Measurements from ENCODE around the gene RFC2. TPM values are rescaled to one million over a fixed set of nuclear protein-coding genes. Genes with fewer than 3 reads are reported as not detected.

RFC2 gene
- polyA plus RNA-seq, 2 of the 4 experiments (the other 2 are of a cell fraction) = 44.6 to 71.2 TPM

DNA sequence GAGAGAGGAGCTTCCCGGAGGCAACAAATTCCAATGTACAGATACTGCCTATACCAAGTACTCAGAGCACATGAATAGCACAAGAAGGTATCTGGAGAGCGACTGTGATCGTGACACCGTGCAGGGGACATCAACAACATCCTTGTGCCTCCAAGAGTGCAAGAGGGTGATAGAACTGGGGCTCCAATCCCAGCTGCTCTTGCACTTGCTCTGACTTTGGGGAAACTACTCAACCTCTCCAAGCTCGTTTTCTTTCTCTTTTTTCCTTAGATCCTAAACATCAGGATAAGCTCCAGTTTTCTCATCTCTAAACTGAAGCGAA lies 12.1 kb downstream of the RFC2 start:
- Histone ChIP-seq H3K4me3 (no peak overlapping the region), H3K9me3 (no peaks in the 10 kb centered on the region), H3K27ac (no peak overlapping the region), H3K4me1 (no peaks in the 10 kb centered on the region), H3K4me2 (no peak overlapping the region)
- CTCF ChIA-PET = interaction anchor here (1.5 to 4.7 kb wide), 4 partner anchors 9 to 159 kb away, joined by 5 to 23 read pairs (median 10); no protein-coding TSS in a partner anchor
- no peak for TF ChIP-seq ZFP36 (IDR thresholded peaks at IDR 0.05; ENCODE audit: borderline replicate concordance, partially characterized antibody)
- TF ChIP-seq ZSCAN20 (CRISPR knock-in tag; IDR thresholded peaks at IDR 0.05) = no peak
- TF ChIP-seq SREBF2 (IDR thresholded peaks at IDR 0.05) = no peak
- TF ChIP-seq, protein P1, sequence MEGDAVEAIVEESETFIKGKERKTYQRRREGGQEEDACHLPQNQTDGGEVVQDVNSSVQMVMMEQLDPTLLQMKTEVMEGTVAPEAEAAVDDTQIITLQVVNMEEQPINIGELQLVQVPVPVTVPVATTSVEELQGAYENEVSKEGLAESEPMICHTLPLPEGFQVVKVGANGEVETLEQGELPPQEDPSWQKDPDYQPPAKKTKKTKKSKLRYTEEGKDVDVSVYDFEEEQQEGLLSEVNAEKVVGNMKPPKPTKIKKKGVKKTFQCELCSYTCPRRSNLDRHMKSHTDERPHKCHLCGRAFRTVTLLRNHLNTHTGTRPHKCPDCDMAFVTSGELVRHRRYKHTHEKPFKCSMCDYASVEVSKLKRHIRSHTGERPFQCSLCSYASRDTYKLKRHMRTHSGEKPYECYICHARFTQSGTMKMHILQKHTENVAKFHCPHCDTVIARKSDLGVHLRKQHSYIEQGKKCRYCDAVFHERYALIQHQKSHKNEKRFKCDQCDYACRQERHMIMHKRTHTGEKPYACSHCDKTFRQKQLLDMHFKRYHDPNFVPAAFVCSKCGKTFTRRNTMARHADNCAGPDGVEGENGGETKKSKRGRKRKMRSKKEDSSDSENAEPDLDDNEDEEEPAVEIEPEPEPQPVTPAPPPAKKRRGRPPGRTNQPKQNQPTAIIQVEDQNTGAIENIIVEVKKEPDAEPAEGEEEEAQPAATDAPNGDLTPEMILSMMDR (IDR thresholded peaks at IDR 0.05) = no peak
- no peak for TF ChIP-seq ELK1 (IDR thresholded peaks at IDR 0.05; ENCODE audit: low read depth, low read length)
- no peak for TF ChIP-seq ESRRA (IDR thresholded peaks at IDR 0.05; ENCODE audit: borderline replicate concordance, low read length)
- TF ChIP-seq CBX8 (IDR thresholded peaks at IDR 0.05) = no peak
- TF ChIP-seq E2F6 (IDR thresholded peaks at IDR 0.05; ENCODE audit: borderline replicate concordance, low read depth) = no peak
- no peak for TF ChIP-seq BHLHE40 (IDR thresholded peaks at IDR 0.05; ENCODE audit: low read depth, low read length)
- TF ChIP-seq RCOR1 (IDR thresholded peaks at IDR 0.05; ENCODE audit: low read depth, low read length) = no peak
- no peak for TF ChIP-seq HDAC2 (IDR thresholded peaks at IDR 0.05)
- no peak for DNase-seq (ENCODE audit: low read depth in 1 of 2, low spot score in 1 of 2)
- 90% methylated on average over 6 of the region's 6 CpGs for WGBS (ENCODE audit: missing lambda C conversion rate)
- ATAC-seq = no peak
- no peak for FAIRE-seq
- POLR2A ChIA-PET = no interaction called here

GRCh38 chr7:74240482-74240881 lies 13.7 kb downstream of the RFC2 start:
- Histone ChIP-seq H3K4me2 (no peak overlapping the region), H3K4me3 (no peak overlapping the region), H3K27ac (no peak overlapping the region), H3K9me3 (no peaks in the 10 kb centered on the region), H3K4me1 (no peaks in the 10 kb centered on the region)
- DNase-seq (ENCODE audit: low read depth in 1 of 2, low spot score in 1 of 2) (no peak), ATAC-seq (no peak), FAIRE-seq (no peak)
- ChIA-PET POLR2A (no interaction called here), CTCF (interaction anchor here (0.7 to 4.7 kb wide), 4 partner anchors 10 to 161 kb away, joined by 3 to 23 read pairs (median 9); no protein-coding TSS in a partner anchor)
- TF ChIP-seq PHF8 (IDR thresholded peaks at IDR 0.05; ENCODE audit: borderline replicate concordance, low read depth) (no peak), RFX5 (IDR thresholded peaks at IDR 0.05) (no peak), TFCP2L1 (CRISPR knock-in tag; IDR thresholded peaks at IDR 0.05) (no peak), KDM1A (IDR thresholded peaks at IDR 0.05; ENCODE audit: low read depth) (no peak), TP53 (CRISPR knock-in tag; IDR thresholded peaks at IDR 0.05) (no peak), SMC3 (IDR thresholded peaks at IDR 0.05) (no peak), SREBF2 (IDR thresholded peaks at IDR 0.05) (no peak), KDM5A (IDR thresholded peaks at IDR 0.05) (no peak), POLR2AphosphoS2 (conservative IDR thresholded peaks at IDR 0.05; ENCODE audit: low read length) (no peak)
- 80% methylated on average over 4 of the region's 4 CpGs for WGBS (ENCODE audit: missing lambda C conversion rate)

DNA sequence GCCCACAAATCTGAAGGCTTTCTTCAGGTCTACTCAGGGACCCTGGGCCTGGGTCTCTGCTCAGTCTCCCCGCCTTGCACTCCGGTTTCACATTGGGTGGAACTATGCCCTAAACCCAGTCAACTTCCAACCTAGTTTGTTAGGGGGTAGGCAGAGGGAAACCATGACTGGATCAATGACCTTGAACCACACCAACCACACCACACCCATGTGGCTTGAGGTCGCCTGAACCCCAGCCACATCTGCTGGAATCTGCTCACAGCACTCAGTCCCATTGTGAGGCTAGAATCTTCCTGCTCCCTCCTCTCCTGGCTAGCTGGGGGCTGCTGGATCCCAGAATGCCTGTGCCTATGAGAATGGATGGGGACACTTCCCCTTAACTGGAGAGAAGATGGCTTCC lies 17.9 kb downstream of the RFC2 start:
- no peak for ATAC-seq

More for the DNA sequence above, 17.9 kb downstream of the RFC2 start:
- no peaks in the 10 kb centered on the region for H3K9me3 ChIP-seq
- WGBS (ENCODE audit: missing lambda C conversion rate) = 100% methylated on average over 3 of the region's 3 CpGs
- no peak for DNase-seq (ENCODE audit: low read depth in 1 of 2, low spot score in 1 of 2)
- no peak for FAIRE-seq
- CTCF ChIA-PET = interaction anchor here (0.8 to 1.7 kb wide), 3 partner anchors 9 to 165 kb away, joined by 3 to 6 read pairs (median 3); no protein-coding TSS in a partner anchor
- no peak overlapping the region for H3K27ac ChIP-seq
- POLR2A ChIA-PET = no interaction called here
- TF ChIP-seq FOSB (CRISPR knock-in tag; IDR thresholded peaks at IDR 0.05) (no peak), ZFP36 (IDR thresholded peaks at IDR 0.05; ENCODE audit: borderline replicate concordance, partially characterized antibody) (no peak)
- H3K4me2 ChIP-seq = no peak overlapping the region
- H3K4me1 ChIP-seq = no peaks in the 10 kb centered on the region
- H3K4me3 ChIP-seq = no peak overlapping the region
